GM10847 (cell line): Measurements from ENCODE around the gene MAD2L1.

Experiments used
- POLR2A ChIP-seq: IDR thresholded peaks from 2 replicates; pipeline ENCODE4 v1.6.1; 2011; ENCODE audit not compliant: insufficient read length; ENCODE audit errors: extremely low read depth

Gene MAD2L1

GRCh38 chr4:120066517-120067340 lies at the start of gene MAD2L1:
Gene MAD2L1, minus strand, starts transcription at chr4:120066848. Its CDS starts 114 bp downstream, at chr4:120066734.
- peak; percentile 75 for TF ChIP-seq POLR2A

DNA sequence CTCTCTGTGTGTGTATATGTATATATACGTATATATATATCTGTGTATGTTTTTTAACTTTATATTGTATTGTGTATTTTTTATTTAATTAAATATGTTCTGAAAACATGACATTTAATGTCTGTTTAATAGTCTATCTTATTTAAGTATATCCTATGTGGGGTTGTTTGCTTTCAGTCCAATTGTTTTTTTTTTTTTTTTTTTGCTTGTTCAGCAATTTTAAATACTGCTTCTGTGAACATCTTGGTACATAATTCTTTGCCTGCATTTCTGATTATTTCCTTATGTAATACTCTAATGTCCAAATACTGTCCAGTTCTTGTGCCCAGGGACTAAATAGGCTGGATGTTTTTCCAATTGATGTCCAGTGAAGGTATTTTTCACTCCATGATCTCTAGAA lies 45.1 kb upstream of the MAD2L1 start:
- TF ChIP-seq POLR2A = no peak

- TF ChIP-seq POLR2A = no peak
Observed at GRCh38 chr4:120109406-120109805, 42.8 kb upstream of the MAD2L1 start.

DNA sequence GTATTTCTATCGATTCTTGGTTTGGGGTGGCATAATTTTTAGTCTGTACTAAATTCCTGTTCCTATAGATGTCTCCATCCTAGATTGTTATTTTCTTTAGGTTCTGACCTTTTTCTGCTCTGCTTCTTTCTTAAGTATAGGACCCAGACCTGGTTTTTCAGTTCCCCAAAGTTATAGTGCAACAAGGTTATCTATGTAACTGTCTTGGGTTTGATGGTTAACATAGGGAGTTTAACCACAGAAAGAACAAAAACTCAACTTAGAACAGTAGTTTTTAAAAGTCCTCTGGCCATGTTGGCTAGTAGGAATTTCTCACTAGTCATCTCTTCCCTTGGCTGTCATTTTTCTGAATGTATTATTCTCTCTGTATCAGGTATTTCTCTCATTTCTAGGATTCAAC lies 38.8 kb upstream of the MAD2L1 start:
- TF ChIP-seq POLR2A = no peak

- TF ChIP-seq POLR2A = no peak
Observed at GRCh38 chr4:120096508-120097297, 30.1 kb upstream of the MAD2L1 start.

GRCh38 chr4:120088507-120088906 lies 21.9 kb upstream of the MAD2L1 start:
- no peak for TF ChIP-seq POLR2A

DNA sequence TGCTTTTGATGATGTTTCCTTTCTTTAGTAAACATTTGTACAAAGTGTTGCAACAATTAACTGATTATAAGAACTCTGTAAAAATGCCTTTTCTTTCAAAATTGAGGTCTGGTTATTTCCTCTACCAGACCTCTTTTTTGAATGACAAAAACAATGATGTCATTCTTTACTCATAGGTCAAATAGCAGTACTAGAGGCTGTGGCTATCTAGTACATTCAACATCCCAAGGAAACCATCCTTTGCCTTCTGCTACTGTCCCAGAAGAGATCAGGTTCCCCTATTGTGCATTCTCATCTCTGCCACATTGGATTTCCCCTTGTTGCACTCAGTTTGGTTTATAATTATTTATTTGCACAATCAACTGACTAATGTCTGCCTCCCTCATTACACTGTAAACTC lies 19.1 kb upstream of the MAD2L1 start:
- TF ChIP-seq POLR2A = no peak

GRCh38 chr4:120084327-120084726 lies 17.7 kb upstream of the MAD2L1 start:
- no peak for TF ChIP-seq POLR2A

GRCh38 chr4:120083152-120083551 lies 16.5 kb upstream of the MAD2L1 start:
- no peak for TF ChIP-seq POLR2A

GRCh38 chr4:120082251-120082650 lies 15.6 kb upstream of the MAD2L1 start:
- no peak for TF ChIP-seq POLR2A

GRCh38 chr4:120081726-120082125 lies 15.1 kb upstream of the MAD2L1 start:
- TF ChIP-seq POLR2A = no peak

- TF ChIP-seq POLR2A = no peak
Observed at GRCh38 chr4:120080533-120080932, 13.9 kb upstream of the MAD2L1 start.

DNA sequence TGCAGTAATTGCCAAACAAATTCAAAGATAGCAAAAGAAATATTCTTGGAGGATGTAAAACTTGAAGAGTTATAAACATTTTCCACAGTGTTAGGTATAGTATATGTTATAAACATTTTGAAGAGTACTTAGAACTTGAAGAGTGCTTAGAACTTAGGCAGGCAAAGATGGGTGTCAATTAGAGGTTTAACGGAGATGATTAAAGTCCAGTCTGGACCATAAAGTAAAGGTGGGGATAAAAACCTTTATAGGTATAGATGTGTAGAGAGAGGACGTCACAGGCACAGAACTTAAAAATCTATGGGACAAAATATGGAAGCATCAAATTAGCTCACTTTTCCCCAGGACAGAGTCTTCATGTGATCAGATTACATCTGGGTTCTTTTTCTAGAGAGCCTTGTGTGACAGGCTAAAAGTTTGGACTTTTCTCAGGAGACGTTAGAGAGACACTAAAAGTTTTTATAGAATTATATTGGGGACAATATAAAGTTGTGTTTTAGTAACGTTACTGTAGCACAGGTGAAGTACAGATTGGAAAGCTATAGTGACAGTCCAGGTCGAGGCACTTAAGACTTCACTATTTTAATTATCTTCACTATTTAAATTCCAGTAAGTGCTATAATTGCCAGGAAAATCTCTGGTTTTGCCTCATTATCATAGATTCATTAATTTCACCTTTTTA lies 13.3 kb upstream of the MAD2L1 start:
- no peak for TF ChIP-seq POLR2A

- TF ChIP-seq POLR2A = no peak
Observed at GRCh38 chr4:120078216-120078615, 11.6 kb upstream of the MAD2L1 start.

- no peak for TF ChIP-seq POLR2A
Observed at GRCh38 chr4:120071192-120071795, 4.6 kb upstream of the MAD2L1 start.
